ENCODE measurements around the gene KCNK2.
A peak's percentile ranks its signal among the peaks of the same experiment; 100 is the strongest.

Gene KCNK2

GRCh38 chr1:215101511-215101910, 19.0 kb downstream of the KCNK2 start:
- DNase-seq, result no peak

DNA sequence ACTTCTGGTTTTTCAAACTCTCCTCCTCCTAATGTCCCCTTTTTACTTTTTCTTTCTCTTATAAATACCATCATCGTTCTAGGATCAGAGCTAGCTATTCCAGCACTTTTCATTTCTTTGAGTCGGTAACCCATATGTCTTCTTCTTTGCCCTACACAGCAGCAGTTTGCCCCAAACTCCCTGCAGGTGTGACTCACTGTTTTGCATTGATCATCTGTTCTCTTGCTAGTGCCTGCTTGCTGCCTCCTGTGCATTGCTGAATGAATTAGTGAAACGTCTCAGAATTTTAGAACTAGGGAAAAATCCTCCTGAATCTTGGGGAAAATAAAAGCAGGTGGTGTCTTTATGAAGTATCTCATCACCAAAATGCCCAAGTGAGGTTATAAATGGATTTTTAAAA, 21.7 kb downstream of the KCNK2 start:
- DNase-seq, result no peak

DNA sequence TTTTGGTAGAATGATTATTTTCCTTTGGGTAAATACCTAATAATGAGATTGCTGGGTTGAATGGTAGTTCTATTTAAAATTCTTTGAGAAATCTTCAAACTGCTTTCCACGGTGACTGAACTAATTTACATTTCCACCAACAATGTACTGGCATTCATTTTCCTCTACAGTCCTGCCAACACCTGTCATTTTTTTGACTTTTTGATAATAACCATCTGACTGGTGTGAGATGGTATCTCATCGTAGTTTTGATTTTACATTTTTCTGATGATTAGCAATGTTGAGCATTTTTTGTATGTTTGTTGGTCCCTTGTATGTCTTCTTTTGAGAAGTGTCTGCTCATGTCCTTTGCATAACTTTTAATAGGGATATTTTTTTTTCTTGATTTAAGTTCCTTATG, 23.5 kb downstream of the KCNK2 start:
- DNase-seq, result no peak

DNA sequence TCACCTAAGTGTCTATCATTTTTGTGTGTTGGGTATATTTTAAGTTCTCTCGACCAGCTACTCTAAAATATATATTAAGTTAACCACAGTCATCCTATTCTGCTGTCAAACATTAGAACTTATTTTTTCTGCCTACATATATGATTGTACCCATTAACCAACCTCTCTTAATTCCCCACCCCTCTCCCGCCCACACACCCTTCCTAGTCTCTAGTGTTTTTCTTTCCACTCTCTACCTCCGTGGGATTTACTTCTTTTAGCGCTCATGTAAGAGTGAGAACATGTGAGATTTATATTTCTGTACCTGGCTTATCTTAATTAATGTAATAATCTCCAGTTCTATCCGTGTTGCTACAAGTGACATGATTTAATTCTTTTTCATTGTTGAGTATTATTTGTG, 26.6 kb downstream of the KCNK2 start:
- DNase-seq, result no peak

GRCh38 chr1:215111916-215112315, 29.4 kb downstream of the KCNK2 start:
- no peak for DNase-seq

DNA sequence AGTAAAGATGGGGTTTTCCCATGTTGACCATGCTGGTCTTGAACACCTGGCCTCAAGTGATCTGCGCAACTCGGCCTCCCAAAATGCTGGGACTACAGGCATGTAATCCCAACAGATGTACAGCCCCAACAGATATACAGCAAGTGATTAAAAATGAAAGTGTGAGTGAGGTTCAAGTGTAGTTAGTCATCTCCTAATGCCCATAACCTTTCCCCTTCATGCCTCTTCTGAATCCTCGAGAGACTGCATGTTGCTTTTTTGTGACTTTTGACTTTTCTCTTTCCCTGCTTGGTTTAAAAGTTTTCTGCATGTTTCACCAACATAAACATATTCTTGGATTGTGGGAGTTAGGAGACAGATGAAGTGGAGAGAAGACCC, 31.2 kb downstream of the KCNK2 start:
- no peak for DNase-seq

DNA sequence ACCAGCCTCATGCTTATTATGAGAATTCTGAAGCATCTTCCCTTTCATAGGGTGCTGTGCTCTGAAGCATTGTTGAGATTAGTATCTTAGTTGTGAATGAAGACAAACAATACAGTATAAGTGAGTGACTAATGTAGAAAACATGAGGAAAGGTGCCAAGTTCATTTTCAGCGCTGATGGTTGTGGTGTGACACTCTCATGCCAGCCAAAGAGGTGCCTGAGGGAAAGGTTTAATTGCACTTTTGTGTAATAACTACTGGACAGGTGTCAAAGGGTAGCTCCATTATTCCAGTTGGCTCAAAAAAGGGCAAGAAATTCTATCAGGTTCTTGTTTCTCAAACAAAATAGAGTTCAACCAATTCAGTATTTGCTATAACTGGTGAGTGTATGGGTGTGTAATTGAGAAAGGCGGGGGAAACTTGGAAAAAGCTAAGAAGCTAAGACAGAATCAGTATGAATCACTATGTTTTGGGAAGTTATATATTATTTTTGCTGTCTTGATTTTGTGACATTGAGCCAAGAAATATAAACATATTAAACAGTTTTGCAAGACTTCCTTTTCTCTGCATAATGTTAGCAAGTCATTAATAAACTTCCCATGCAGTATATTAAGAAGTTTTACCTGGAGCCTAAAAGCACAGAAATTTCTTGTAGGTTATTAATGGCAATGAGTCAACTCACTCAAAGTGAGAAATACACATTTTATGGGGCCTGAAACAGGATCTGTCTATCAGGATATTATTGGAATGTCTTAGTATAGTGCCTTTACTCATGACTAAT, 31.8 kb downstream of the KCNK2 start:
- DNase-seq, result peak; percentile 82

- no peak for DNase-seq
Observed at GRCh38 chr1:215115760-215116159, 33.2 kb downstream of the KCNK2 start.

GRCh38 chr1:215118081-215118480, 35.5 kb downstream of the KCNK2 start:
- peak; percentile 22 for DNase-seq

GRCh38 chr1:215119056-215119455, 36.5 kb downstream of the KCNK2 start:
- DNase-seq, result no peak

- no peak for DNase-seq
Observed at GRCh38 chr1:215119719-215120365, 37.3 kb downstream of the KCNK2 start.

DNA sequence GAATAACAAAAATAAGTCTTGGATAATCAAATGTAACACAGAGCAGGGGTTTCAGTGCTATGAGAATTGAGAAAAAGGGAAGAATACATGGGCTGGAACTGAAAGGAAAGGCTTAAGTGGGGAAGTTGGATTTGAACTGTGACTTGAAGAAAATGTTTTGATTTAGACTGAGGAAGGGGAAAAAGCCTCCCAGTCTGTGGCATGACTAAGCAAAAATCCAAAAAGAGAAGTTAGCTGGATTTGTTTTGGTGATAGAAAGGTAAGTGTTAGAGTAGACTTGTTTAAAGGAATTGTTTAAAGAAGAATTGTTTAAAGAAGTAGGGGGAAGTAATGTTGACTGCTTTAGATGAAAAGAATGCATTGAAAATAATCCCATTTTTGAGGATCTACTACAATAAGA, 46.0 kb downstream of the KCNK2 start:
- no peak for DNase-seq

GRCh38 chr1:215131291-215131690, 48.8 kb downstream of the KCNK2 start:
- no peak for DNase-seq

DNA sequence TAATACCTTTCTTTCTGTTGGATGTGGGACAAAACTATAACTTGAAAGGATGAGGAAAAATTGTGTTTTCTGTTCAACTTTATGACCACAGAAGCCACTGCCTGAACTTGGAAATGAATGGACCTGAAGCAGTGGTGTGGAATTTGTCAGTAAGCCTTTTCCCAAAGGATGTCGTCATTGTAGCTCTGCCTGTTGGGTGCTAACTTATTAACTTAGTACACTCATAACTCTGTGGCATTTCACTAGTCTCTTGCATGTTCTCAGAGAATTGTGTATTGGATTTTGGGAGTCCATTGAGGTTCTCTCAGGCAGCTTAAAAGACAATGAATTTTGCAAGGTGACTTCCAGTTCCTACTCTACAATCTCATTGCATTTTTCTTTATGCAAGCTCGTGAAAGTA, 49.6 kb downstream of the KCNK2 start:
- DNase-seq, result peak; percentile 35

GRCh38 chr1:215133532-215133931, 51.0 kb downstream of the KCNK2 start:
- DNase-seq, result no peak

- no peak for DNase-seq
Observed at GRCh38 chr1:215137985-215138384, 55.4 kb downstream of the KCNK2 start.

DNA sequence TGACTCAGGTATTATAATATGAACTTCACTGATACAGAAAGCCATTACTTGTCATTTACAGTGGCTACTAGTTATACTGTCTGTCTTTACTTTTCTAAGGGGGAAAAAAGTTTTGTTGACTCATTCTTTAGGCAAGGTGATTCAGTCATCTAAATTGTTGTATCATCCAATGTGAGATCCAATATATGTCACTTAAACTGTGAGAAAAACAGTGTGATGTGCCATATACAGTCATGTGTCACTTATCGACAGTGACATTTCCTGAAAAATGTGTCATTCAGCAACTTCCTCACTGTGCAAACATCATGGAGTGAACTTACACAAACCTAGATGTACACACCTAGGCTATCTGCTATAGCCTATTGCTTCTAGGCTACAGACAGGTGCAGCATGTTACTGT, 57.6 kb downstream of the KCNK2 start:
- DNase-seq, result no peak

- no peak for DNase-seq
Observed at GRCh38 chr1:215141460-215141859, 58.9 kb downstream of the KCNK2 start.

GRCh38 chr1:215143497-215143896, 61.0 kb downstream of the KCNK2 start:
- no peak for DNase-seq

DNA sequence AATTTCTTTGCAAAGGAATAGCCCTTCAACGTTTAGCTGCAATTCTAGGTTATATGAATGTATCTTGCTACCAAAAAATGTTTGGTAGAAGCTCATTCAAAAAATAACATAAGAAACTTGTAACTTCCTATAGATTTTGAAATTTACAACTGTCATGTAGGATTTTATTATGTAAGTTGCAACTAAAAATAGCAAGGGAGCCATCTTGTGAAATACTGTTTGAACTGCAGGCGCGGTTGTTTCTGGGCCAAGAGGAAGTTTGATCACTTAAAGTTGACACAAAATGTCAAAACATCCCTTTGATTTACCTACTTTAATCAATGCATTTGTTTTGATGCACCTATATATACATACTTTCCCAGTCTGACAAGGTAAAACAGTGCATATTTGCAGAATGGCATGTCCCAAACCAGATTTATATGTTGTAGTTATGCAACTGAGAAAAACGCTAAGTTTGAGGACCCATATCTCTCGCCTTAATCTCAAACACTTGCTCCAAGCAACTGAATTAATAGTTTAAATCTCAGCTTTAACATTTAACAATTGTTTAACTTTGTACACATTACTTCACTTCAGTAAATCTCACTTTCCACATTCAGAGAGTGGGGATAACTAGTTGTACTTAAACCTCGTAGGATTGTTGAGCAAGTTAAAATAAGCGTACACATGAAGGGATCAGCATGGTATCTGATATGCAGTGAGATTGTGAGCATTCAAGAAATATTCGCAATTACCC, 63.9 kb downstream of the KCNK2 start:
- peak; percentile 56 for DNase-seq

GRCh38 chr1:215147024-215147423, 64.5 kb downstream of the KCNK2 start:
- DNase-seq, result no peak

DNA sequence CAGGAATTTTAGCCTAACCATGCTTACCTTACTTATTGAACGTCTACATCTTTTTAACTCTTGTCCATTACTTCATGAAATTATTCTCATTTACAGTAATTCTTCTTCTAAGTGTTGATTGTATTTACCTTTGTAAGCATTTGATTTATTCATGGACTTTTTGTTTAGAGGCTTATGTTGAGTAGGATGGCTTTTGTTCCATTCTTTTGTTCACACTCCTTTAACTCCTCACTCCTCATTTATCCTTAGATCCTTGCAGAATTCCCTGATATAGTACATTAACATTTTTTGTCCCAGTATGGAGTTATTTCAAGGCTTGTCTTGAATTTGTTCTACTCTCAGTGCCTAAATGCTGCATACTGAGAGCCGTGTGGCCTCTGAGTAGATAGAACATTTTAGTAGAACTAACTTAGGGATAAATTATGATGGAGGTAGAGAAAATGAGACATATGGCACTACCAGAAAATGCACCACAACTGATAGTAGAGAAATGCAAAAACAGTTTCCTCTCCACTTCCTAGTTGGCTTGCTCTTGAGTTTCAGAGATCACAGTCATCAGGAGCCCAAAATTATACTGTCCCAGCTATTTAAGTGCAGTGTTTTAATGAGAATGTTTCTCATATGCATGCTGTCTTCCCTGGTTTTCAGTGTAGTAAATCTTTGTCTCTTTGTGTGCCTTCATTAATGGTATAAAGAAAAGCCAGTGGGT, 69.5 kb downstream of the KCNK2 start:
- DNase-seq, result no peak

DNA sequence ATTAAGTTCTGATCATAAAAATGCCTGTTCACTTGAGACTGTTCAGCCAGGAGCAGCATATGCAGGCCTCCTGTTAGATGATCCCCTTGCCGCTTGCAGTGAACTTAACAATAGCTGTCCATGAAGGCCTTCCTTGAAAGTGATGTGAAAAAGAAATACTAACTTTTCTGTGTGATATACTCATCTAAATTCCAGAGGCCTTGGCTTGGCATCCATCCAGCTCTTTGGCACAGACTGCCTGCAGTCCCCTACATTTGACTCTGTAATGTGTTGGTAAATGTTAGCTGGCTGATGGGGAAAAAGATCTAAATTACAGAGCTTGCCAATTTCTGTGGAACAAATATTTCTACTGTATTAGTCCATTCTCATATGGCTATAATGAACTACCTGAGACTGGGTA, 73.7 kb downstream of the KCNK2 start:
- peak; percentile 77 for DNase-seq
